Gastroesophageal sphincter (tissue), 3 donors: ENCODE results near the gene PLPP6.

Experiments
- EP300 ChIP-seq: sonication (generic); formaldehyde crosslinking; IDR thresholded peaks from one replicate; pipeline ENCODE4 v1.6.1; 2017; ENCODE audit warnings: antibody characterized with exemption, mild to moderate bottlenecking
- POLR2A ChIP-seq, 2 donors: fragments of 450-650 bp; IDR thresholded peaks; one replicate each; pipeline ENCODE4 v1.6.1; 2017; ENCODE audit warnings: antibody characterized with exemption in 2 of 2, mild to moderate bottlenecking in 2 of 2, moderate library complexity in 1 of 2
- TF ChIP-seq, protein P1 (sequence below), 4 experiments: fragments of 200-600 bp in 2 of 4; fragments of 450-650 bp in 2 of 4; sonication (generic) in 1 of 4; IDR thresholded peaks; one replicate each; pipeline ENCODE4 v1.5.1; 2017 to 2019; ENCODE audit warnings: antibody characterized with exemption in 4 of 4, mild to moderate bottlenecking in 2 of 4, moderate library complexity in 2 of 4

GRCh38 chr9:4706021-4706420 lies 43.9 kb downstream of the PLPP6 start:
- TF ChIP-seq, protein P1, sequence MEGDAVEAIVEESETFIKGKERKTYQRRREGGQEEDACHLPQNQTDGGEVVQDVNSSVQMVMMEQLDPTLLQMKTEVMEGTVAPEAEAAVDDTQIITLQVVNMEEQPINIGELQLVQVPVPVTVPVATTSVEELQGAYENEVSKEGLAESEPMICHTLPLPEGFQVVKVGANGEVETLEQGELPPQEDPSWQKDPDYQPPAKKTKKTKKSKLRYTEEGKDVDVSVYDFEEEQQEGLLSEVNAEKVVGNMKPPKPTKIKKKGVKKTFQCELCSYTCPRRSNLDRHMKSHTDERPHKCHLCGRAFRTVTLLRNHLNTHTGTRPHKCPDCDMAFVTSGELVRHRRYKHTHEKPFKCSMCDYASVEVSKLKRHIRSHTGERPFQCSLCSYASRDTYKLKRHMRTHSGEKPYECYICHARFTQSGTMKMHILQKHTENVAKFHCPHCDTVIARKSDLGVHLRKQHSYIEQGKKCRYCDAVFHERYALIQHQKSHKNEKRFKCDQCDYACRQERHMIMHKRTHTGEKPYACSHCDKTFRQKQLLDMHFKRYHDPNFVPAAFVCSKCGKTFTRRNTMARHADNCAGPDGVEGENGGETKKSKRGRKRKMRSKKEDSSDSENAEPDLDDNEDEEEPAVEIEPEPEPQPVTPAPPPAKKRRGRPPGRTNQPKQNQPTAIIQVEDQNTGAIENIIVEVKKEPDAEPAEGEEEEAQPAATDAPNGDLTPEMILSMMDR (IDR thresholded peaks at IDR 0.05): no peak
- no peak for TF ChIP-seq POLR2A (IDR thresholded peaks at IDR 0.05)
- TF ChIP-seq EP300: no peak
